ENCODE data around the gene ANKRD12.

ANKRD12 gene

DNA sequence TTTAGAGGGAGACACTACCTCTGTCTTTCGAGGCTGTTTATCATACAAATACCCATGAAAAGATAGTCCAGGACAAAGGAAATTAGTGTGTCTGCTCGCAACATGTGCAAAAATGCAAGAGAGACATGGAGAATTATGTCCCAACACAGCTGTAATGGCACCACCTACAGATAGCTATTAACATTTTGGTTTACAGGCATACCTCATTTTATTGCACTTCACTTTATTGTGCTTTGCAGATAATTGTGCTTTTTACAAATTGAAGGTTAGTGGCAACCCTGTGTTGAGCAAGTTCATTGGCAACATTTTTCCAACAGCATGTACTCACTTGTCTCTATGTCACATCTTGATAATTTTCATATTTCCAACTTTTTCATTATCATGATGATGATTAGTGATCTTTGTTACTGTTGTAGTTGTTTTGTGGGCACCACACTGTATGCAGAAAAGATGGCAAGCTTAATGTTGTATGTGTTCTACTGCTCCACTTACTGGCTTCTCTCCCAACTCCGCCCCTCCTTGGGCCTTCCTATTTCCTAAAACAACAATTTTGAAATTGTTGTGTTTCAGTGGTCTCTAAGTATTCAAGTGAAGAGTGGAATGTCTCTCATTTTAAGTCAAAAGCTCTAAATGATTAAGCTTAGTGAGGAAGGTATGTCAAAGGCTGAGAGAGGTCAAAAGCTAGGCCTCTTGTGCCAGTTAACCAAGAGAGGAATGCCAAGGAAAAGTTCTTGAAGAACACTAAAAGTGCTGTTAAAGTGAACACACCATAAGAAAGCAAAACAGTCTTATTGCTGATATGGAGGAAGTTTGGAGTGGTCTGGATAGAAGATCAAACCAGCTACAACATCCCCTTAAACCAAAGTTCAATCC is 52.0 kb downstream of the ANKRD12 start:
- Histone ChIP-seq H3K9me3 (no peaks in the 10 kb centered on the region), H3K27ac (peak overlapping the region; percentile 5 to 10), H3K4me3 (no peak overlapping the region), H3K27me3 (no peaks in the 10 kb centered on the region), H3K36me3 (peaks cover 6 to 7% (median 7%) of the 10 kb centered on the region in 3 donors), H3K4me1 (peaks cover 0 to 23% (median 14%) of the 10 kb centered on the region in 4 donors)
- intact Hi-C loops (cut with DNase I; ENCODE audit: low total_unique reads) = no loop called here
- TF ChIP-seq, protein P1, sequence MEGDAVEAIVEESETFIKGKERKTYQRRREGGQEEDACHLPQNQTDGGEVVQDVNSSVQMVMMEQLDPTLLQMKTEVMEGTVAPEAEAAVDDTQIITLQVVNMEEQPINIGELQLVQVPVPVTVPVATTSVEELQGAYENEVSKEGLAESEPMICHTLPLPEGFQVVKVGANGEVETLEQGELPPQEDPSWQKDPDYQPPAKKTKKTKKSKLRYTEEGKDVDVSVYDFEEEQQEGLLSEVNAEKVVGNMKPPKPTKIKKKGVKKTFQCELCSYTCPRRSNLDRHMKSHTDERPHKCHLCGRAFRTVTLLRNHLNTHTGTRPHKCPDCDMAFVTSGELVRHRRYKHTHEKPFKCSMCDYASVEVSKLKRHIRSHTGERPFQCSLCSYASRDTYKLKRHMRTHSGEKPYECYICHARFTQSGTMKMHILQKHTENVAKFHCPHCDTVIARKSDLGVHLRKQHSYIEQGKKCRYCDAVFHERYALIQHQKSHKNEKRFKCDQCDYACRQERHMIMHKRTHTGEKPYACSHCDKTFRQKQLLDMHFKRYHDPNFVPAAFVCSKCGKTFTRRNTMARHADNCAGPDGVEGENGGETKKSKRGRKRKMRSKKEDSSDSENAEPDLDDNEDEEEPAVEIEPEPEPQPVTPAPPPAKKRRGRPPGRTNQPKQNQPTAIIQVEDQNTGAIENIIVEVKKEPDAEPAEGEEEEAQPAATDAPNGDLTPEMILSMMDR (IDR thresholded peaks at IDR 0.05) = no peak
- no peak for DNase-seq

GRCh38 chr18:9189491-9189890 is 52.9 kb downstream of the ANKRD12 start:
- DNase-seq = no peak
- H3K36me3 ChIP-seq = peaks cover 2 to 6% (median 4%) of the 10 kb centered on the region in 3 donors
- H3K4me3 ChIP-seq = no peak overlapping the region
- no peaks in the 10 kb centered on the region for H3K9me3 ChIP-seq
- peak overlapping the region in 1 of 2 donors; percentile 10 for H3K27ac ChIP-seq
- intact Hi-C loops (cut with DNase I; ENCODE audit: low total_unique reads) = no loop called here
- TF ChIP-seq, protein P1 (IDR thresholded peaks at IDR 0.05) = no peak
- no peaks in the 10 kb centered on the region for H3K27me3 ChIP-seq
- peaks cover 0 to 23% (median 14%) of the 10 kb centered on the region in 4 donors for H3K4me1 ChIP-seq

- H3K27ac ChIP-seq = no peak overlapping the region
- TF ChIP-seq, protein P1 (IDR thresholded peaks at IDR 0.05) = no peak
- intact Hi-C loops (cut with DNase I; ENCODE audit: low total_unique reads) = no loop called here
Observed at GRCh38 chr18:9191658-9192256, 55.2 kb downstream of the ANKRD12 start.

DNA sequence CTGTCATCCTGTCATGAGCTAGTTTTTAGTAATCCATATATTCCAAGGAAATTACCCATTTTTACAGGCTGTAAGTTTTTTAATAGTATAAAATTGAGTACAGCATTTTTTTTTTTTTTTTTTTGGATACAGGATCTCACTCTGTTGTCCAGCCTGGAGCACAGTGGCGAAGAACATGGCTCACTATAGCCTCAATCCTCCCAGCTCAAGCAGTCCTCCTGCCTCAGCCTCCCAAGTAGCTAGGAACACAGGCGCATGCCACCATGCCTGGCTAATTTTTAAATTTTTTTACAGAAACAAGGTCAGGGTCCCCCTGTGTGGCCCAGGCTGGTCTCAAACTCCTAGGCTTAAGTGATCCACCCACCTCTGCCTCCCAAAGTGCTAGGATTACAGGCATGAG is 56.5 kb downstream of the ANKRD12 start:
- Histone ChIP-seq H3K9me3 (no peaks in the 10 kb centered on the region), H3K4me1 (peaks cover 0 to 17% (median 12%) of the 10 kb centered on the region in 4 donors), H3K27me3 (no peaks in the 10 kb centered on the region), H3K36me3 (peaks cover 0 to 15% (median 3%) of the 10 kb centered on the region in 3 donors), H3K27ac (no peak overlapping the region), H3K4me3 (no peak overlapping the region)
- TF ChIP-seq, protein P1 (IDR thresholded peaks at IDR 0.05) = no peak
- intact Hi-C loops (cut with DNase I; ENCODE audit: low total_unique reads) = no loop called here
- no peak for DNase-seq

More at GRCh38 chr18:9191658-9192256, 55.2 kb downstream of the ANKRD12 start:
- no peak for DNase-seq
- Histone ChIP-seq H3K36me3 (peaks cover 3 to 15% (median 5%) of the 10 kb centered on the region in 3 donors), H3K4me1 (peaks cover 0 to 18% (median 12%) of the 10 kb centered on the region in 4 donors), H3K9me3 (no peaks in the 10 kb centered on the region), H3K27me3 (no peaks in the 10 kb centered on the region), H3K4me3 (no peak overlapping the region)

DNA sequence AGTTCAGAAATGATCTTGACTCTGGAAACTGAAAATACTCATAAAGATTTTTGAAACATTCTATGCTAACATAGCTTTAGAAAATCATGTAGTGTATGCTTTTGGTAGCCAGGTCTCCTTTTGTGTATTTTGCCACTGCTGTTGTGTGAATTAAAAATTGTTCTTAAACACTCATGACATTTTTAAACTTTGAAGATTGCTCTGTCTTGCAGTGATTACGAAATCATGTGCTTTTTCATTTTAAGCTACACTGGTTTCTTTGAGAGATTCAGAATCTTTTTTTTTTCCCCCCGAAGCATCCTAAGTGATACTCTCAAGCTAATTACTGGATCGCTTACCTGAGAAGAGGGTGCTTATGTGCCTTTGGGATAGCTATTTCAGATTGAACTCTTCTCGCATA is 60.0 kb downstream of the ANKRD12 start:
- Histone ChIP-seq H3K4me3 (no peak overlapping the region), H3K27ac (no peak overlapping the region), H3K36me3 (peaks cover 0 to 15% (median 3%) of the 10 kb centered on the region in 3 donors), H3K9me3 (no peaks in the 10 kb centered on the region), H3K27me3 (no peaks in the 10 kb centered on the region), H3K4me1 (peaks cover 0 to 13% (median 3%) of the 10 kb centered on the region in 4 donors)
- intact Hi-C loops (cut with DNase I; ENCODE audit: low total_unique reads) = no loop called here
- no peak for DNase-seq
- TF ChIP-seq, protein P1 (IDR thresholded peaks at IDR 0.05) = no peak

Data from tibial artery (tissue), 4 donors.